GM19438 (cell line): ENCODE data around the gene DYNC1I2.

Source experiments
- ATAC-seq: cut with Tn5 transposase; IDR thresholded peaks from one replicate; pipeline ENCODE4 v1.9.1; 2021; ENCODE audit warnings: low read depth; ENCODE audit not compliant: unreplicated experiment

DYNC1I2 gene

DNA sequence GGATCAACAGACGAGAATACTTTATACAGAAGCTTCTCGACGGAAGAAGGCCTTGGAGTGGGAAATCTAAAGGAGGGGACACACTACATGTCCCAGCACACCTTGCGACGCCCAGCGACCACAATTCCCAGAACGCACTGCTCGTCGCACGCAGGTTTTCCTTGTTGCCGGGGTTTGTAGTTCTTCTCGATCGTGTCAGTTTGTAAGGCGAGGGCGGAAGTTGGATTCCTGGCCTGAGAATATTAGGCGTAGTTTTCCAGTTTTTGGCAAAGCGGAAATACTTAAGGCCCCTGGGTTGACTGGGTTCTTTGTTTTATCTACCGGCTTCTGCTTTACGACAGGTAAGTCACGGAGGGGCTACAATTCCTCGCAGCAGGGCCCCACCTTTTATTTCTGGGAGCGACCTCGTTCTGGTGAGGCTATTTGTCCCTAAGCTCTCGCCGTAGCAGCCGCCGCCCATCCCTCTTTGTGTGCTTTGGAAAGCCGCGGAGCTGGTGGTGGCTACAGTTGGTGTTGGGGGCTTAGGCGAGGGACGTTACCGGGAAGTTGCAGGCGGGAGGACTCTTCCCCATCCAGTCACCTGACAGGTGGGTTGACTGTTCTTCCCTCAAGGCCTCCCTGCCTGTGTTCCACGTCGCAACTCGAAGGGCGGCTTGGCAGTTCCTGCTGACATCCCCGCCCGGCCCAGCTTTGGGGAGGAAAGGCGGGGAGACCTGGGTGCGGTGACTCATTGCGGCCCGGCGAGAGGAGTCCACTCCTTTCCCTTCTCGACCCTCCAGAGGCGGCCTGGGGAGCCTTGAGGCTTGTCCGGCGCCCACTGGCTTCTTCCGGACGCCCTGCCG lies at the start of gene DYNC1I2:
TSS of gene DYNC1I2 (plus strand) at position 183 of the 842 bp plus-strand sequence. CDS start 2,687 bp downstream, outside the sequence.
- ATAC-seq, result peak; percentile 96

- no peak for ATAC-seq
Observed at GRCh38 chr2:171651667-171652415, 35.4 kb upstream of the DYNC1I2 start.

- no peak for ATAC-seq
Observed at GRCh38 chr2:171652416-171652785, 34.9 kb upstream of the DYNC1I2 start.

DNA sequence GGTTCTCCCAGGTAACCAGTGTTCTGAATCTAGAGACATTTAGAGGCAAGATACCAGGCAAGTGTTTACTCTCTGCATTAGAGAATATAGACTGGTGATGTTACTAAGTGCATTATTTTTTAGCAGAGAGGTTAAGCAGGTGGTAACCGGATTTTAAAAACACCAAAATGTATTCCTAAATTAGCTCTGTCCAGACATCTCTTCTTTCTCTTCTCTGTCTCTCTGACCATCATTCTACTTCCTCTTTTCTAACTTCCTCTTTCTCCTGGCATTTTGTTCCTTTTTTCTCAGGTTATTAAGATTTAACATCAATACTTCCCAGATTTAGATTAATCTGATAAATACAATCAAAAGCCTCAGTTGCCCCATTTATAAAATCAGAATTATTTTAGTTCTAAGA lies 31.7 kb upstream of the DYNC1I2 start:
- ATAC-seq, result no peak

GRCh38 chr2:171667041-171667440 lies 20.2 kb upstream of the DYNC1I2 start:
- no peak for ATAC-seq

GRCh38 chr2:171668183-171668582 lies 19.1 kb upstream of the DYNC1I2 start:
- ATAC-seq, result no peak

- ATAC-seq, result no peak
Observed at GRCh38 chr2:171669121-171669520, 18.1 kb upstream of the DYNC1I2 start.

DNA sequence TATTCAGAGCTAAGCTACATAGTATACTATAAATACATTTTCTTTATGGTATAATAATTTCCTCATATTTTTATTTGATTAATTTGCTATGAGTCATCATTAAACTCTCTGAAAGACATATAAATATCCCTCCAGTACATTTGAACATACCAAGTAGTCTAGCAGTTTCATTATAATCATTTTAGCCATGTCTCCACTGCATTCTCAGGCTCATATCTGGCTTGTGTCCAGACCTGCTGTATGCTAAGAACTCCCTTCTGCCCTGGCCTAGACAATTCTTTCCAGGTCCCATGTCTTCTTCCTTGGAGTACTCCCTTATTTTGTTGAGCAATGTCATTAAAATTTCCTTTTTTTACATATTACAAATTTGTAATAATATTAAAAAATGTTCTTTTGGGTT lies 16.6 kb upstream of the DYNC1I2 start:
- no peak for ATAC-seq

DNA sequence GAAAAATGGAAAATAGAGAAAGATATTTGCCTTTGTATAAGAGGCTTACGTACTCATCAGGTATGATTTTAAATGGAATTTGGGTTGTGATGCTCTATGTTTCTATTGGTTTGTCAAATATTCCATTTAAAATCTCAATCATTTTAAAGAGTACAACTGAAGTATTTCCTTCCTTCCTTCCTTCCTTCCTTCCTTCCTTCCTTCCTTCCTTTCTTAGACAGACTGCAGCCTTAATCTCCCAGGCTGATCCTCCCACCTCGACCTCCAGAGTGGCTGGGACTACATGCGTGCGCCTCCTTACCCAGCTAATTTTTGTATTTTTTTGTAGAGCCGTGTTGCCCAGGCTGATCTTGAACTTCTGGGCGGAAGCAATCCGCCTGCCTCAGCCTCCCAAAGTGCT lies 15.4 kb upstream of the DYNC1I2 start:
- no peak for ATAC-seq

DNA sequence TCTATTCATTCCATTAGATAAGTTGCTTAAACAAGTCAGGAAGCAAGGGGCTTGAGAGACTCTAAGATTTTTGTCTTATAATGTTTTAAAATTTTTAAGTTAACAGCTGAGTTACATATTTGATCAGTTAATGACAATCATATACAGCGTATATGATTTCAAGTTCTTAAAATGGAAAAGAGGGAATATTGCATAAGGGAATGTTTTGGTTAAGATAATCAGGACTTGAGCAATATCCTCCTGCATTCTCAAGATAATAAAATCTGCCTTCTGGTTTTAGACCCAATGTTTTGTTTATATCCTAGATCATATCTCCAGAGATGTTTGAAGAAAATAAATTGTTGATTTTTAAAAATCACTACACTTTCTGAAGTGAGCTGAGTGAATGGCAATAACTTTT lies 13.4 kb upstream of the DYNC1I2 start:
- no peak for ATAC-seq

GRCh38 chr2:171675810-171676345 lies 11.4 kb upstream of the DYNC1I2 start:
- no peak for ATAC-seq

DNA sequence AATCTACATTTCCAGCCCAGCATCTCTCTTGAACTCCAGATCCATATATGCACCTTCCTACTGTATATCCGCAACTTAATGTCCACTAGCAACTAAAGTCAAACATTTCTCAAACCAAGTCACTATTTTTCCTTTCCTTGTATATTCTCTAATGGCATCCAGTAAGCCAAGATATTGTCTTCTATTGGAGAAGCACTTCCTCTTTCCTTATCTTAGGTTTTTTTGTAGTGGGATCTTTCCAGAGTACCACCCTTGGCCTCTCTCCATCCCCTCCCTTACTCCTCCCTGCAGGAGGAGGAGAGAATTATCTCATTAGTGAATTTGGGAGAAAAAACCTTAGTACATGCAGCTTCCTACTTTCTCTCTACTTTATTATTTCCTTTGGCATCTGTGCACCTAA lies 8.7 kb upstream of the DYNC1I2 start:
- no peak for ATAC-seq

DNA sequence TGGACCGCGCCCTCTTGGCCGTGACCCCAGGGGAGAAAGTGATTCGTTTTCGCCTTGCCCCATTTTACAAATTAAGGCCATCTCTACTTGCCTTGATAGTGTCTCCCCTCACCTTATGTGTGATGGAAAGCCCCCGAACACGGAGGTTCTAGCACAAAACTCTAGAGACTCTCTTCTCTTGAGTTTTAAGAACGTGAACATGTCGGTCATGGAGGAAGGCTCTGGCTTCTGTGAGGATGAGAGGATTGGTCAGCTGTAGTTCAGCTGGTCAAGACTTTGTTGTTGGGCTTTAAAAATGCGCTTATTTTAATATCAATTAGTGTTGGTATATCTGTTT lies 828 bp downstream of the DYNC1I2 start:
- ATAC-seq, result no peak

DNA sequence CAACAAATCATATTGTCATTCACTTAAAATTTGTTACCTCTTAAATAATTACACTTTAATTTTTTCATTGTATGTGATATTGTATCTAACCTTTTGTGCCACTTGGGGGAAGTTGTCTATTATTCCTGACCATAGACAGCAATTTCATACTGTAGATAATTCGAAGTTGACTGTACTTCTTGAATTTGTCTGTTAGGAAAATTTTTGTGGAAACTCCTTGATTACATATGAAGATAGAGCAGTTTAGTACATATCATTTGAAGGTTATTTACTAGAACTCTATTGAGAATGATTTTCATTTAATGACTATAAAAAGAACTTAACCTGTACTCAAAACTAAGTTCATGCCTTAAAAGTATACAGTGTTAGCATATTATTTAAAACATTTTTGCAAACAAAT lies 5.1 kb downstream of the DYNC1I2 start:
- no peak for ATAC-seq

DNA sequence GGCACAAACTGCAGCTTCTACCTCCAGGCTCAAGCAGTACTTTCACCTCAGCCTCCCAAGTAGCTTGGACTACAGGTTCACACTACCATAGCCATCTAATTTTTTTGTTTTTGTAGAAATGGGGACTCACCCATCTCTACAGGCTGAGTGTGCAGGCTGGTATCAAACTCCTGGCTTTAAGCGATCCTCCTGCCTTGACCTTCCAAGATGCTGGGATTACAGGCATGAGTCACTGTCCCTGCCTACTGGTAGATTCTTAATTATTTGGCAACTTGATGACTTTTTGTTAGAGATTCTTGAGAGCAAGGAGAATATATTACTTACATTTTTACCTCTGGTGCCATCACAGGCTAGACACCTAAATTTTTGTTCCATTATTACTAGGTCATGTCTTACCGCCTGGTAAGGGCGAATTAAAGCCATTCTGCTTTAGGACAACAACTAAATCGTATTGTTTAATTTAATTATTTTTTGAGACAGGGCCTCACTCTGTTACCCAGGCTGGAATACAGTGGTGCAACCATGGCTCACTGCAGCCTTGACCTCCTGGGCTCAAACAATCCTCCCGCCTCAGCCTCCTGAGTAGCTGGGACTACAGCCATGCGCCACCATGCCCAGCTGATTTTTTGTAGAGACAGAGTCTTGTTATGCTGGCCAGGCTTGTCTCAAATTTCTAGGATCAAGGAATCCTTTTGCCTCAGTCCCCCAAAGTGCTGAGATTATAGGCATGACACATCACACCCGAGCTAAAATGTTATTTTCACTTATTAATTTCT lies 15.7 kb downstream of the DYNC1I2 start:
- no peak for ATAC-seq

- ATAC-seq, result no peak
Observed at GRCh38 chr2:171703574-171704347, 16.5 kb downstream of the DYNC1I2 start.

GRCh38 chr2:171706152-171706803 lies 19.0 kb downstream of the DYNC1I2 start:
- ATAC-seq, result no peak

DNA sequence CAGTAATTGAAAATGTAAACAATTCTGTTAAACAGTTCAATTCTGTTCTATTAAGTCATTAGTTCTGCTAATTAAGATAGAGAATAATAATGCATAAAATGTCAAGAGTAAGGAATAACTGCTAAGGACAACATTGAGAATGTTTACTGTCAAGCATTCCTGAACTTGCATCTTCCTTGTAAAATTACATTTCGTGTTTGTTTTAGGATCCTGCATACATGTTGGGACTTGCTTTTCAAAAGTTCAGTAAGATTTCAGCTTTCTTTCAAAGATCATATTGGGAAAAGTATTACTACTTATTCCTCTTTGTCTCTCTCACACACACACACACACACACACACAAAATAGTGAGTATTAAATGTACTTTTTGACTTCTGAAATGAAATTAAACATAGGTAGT lies 20.5 kb downstream of the DYNC1I2 start:
- ATAC-seq, result no peak

GRCh38 chr2:171709011-171709685 lies 21.9 kb downstream of the DYNC1I2 start:
- ATAC-seq, result no peak
